Left kidney (tissue), 2 donors: ENCODE results near the gene SLC12A7. TPM values are rescaled to one million over a fixed set of nuclear protein-coding genes. Genes with fewer than 3 reads are reported as not detected.
"Not testable (repeated sequence)": the region's sequence is repeated elsewhere in the genome, so short reads cannot be mapped to it uniquely, and the experiment has no call there.

Source experiments
- DNase-seq: peaks from one replicate; pipeline ENCODE4 v3.0.0-alpha.2; 2013
- polyA plus RNA-seq: library from polyadenylated mRNA; unstranded; fragments of 120-200 nt; gene quantifications from one replicate; pipeline ENCODE4 v1.2.1, GENCODE V29; 2013; ENCODE audit not compliant: insufficient read length

Gene SLC12A7
- polyA plus RNA-seq, 1 donor = 38.3 TPM

DNA sequence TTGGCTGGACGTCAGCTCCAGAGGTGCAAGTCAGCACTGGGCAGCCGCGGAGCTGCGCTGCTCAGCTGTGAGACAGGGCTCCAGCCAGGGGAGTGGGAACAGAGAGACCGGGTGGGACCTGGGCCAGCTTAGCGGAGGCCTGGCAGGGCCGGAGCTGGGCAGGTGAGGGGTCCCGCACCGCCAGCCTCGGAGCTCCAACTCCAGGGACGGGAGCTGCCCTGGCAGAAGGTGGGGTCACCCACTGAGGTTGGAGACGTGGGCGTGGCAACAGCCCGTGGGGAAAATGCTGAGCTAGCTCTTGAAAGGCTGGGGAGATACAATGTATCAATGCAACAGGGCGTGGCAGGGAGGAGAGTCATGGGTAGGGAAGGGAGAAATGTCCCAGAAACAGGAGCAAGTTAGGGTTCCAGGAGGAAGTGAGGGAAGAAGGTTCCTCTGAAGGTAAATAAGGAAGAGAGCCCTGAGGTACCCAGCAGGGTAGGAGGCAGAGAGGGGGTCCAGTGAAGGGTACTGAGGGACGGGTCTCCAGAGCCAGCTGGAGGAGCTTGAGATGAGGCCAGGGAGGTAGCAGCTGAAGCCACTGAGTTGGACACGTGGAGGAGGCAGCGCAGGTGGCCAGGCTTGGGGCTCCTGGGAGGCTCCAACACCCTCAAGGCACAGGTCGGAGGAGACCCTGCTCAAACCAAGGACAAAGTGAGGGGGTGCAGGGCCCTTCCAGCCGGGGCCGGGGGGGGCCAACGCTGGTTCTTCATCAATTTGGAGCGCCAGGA, 104.0 kb downstream of the SLC12A7 start:
- DNase-seq = no peak

DNA sequence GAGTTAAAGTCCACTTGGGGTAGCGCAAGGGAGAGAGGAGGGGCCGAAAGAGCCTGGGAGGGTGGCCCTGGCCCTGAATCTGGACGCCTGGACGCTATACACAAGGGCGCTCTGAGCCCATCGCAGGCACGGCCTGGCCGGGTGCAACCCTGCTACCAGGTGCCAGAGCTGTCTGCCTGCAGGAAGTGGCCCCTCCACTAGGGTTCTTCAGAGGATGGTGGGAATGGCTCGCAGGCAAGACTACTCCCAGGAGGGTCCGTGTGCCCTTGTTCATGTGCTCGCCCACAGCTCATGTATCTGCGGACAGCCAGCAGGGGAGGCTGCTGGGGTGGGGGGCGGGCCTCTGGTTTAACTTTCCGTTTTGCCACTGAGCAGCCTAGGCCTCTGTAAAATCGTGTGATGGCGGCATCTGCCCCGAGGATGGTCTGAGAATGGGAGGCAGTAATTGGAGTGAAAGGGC, 104.6 kb downstream of the SLC12A7 start:
- no peak for DNase-seq

DNA sequence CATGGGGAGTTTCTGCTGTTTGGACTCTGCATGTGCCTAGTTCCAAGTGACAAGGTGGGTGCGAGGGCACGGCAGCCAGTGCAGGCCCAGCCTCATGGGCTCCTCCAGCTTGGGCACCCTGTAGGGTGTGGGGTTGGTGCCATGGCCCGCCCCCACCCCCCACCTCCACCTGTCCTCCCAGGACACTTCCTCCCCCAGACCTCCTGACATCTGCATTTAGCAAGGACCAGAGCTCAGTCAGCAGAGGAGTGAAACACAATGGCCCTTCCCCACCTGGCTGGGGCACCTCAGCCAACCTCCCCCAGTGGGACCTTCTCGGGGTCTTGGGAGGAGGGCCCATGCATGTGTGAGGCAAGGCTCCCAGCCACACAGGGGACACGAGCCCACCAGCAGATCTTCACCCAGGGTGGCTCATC, 105.2 kb downstream of the SLC12A7 start:
- no peak for DNase-seq

DNA sequence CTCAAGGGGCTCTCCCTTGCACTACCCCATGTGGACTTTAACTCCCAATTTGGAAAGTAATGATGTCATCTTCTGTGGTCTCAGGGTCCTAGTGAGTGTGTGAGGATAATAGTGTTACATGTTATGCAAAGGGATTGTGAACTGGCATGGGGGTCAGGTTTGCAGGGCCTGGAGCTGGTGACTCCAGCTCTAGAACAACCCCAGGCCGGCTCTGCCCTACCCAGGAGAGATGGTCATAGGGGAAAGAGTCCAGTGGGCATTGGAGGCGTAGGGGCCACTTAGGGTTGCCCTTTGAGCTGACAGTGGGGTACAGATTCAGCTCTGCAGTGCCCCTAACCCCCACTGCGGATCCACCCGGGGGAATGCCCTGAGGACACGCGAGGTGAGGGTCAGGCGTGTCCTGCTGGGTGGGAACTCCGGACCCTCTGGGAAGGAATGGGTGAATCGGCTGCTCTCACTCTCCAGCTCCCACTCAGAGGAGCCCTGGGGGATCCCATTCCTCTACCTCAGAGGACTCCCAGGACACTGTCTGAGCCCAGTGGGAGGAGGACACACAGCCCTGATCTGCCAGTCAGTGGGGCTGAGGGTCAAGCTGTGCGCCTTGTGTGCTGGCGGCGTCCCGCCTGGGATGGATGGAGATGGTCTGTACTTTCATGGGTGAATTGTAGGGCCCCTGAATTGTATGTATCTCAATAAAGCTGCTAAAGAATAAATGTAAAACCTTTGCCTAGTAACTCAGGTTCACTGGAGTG, 105.8 kb downstream of the SLC12A7 start:
- no peak for DNase-seq

DNA sequence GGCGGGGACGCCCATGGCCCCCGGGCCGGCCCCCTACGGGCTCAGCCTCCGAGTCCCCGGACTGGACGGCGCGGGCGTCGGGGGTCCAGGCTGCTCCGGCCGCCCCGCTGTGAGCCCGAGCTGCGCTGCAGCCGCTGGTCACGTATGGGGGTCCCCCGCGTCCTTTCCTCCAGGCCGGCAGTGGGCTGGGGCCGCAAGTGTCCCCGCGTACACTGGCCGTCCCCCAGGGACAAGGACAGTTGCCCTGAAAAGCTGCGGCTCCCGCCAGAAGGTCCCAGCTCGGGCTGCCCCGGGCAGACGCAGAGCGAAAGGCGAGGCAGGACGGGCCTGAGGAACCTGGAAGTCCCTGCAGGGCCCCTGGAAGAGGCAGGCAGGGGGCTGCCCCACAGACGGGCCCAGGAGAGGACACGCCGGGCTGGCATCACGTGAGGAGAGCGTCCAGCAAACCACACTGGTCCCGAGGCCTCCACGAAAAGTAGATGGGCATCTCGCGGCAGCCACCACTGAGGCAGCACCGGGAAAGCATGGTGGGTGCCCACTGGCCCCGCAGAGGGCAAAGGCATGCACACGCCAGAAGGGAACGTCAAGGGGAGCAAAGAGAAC, 106.5 kb downstream of the SLC12A7 start:
- no peak for DNase-seq

DNA sequence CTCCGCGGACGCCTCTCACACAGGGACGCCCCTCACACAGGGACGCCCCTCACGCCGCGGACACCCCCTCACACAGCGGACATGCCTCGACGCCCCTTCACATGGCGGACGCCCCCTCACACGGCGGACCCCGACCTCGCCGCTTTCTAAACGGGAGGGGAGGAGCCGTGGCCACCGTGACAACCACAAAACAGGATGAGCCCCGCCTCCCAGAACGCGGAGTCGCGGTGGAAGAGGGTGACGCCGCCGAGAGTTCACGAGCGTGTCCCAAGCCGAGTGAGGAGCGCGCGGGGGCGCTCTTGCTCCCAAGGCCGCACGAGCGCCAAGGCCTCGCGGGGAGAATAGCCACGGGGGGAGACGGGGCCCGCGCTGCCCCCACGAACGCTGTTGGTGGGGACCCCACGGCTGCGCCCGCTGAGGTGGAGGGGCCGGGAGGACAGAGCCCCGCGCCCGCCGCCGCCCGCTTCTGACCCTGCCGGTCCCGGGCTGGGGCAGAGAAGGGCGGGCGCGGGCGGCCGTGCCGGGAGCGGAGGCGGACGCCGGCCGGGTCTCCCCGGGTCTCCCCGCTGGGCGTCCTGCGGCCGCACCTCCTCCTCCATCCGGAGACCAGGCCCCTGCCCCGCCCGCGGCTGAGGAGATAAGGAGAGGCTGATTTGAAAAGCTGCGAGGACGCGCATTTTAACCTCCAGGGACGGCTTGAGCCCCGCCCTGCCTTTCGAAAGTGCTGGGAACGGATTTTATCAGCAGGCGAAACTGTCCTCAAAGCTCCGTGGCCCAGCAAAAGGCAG, 107.2 kb downstream of the SLC12A7 start:
- peak; percentile 71 for DNase-seq

DNA sequence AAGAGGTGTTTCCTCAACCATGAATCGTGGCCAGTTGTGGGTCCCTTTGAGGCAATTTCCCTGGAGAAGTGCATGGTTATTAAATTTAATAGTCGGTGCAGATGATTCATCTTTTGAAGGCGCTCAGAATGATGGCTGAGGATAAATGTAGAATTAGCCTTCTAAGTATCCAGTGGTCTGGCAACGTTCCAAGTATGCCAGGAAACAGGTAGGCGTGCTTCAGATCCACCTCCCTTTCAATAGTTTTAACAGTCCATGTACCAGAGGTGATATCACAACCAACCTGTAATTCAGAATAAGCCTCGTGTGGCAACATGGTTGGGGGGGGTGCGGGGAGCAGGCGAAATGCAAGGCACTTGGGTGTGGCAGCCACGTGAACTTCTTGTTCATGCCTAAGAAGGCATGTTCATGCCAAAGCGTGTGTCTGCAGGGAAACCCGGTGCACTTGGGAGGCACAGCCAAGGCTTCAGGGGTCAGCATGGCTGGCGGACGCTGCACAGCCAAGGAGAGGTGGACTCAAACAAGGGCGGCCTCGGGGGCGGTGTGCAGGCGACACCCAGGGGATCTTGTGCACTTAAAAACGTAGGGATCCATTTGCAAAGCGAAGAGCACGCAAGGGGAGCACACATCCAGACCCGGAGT, 108.4 kb downstream of the SLC12A7 start:
- DNase-seq = no peak

DNA sequence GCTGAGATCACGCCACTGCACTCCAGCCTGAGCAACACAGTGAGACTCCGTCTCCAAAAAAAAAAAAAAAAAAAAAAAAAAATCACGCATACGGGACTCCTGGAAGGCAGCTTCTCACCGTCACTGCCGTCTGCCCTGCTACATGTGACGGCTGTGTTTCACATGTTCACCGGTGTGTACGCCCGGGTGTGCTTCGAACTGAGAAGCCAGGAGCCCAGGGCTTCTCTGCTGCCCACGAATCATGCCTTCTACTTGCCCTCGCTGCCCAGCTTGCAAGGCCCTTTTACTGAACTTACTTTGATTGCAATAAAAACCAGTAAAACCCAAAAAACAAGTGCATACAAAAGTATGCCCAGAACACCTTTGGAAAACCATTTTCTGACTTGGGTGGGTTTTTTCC, 109.0 kb downstream of the SLC12A7 start:
- DNase-seq = no peak

DNA sequence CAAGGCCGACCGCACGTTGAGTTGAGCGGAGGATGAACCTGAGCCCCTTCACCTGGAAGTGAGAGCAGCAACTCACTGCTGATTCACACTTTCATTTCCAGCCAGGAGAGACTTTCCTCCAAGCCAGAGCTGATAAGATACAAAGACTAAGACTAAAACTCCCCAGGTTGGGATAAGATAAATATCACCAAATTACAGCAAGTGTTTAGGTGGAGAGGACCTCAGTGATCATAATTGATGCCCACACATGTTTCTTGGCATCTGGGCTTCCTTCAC, 109.7 kb downstream of the SLC12A7 start:
- no peak for DNase-seq

DNA sequence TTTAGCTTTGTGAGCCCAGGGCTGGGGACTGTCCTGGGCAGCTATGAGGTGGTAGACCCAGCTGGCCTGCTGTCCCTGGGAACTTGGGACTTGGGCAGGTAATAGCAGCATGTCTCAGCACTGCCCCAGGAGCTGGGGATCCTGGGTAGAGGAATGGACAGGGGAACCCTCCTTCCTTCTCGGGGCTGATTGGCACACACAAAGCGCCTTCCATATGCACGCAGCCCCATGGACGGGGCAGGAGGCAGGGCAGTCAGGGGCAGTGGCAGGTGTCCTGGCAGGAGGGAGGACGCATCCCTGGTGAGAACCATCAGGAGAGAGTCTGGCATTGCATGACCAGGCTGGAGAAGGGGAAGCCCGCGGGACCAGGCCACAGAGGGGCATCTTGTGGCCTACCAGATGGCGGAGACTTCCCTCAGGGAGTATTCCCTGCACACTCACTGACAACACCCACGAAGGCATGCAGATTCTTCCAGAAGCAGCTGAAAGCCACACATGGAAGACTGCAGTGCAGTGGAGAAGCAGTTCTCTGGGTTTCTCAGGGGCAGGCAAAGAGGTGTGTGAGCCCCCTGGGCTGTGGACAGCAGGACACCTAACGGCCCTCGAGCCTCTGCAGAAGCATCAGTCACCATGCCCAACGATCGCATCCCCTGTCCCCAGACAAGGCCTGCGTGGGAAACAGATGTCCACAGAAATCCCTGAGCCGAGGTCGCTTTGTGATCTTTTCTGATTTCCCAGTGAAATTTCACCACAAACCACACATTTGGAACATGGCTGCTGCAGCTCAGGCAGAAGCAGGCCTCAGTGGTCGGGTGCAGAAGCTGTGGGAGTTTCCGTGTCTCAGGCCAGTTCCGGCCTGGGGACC, 110.2 kb downstream of the SLC12A7 start:
- no peak for DNase-seq

DNA sequence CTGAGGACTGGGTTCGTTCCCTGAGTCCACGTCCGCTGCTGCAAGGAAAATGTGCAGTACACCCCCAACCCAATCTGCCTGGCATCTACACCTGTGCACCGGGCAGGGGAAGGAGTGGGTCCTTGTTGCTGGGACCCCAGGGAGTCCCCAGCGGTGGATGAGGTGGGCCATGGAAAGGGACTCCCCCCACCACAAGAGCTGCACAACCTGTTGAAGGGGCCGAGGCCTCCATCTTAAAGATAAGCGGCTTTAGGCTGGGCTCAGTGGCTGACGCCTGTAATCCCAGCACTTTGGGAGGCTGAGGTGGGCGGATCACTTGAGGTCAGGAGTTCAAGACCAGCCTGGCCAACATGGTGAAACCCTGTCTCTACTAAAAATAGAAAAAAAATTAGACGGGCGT, 111.0 kb downstream of the SLC12A7 start:
- not testable (repeated sequence) for DNase-seq

Other genes starting within 250 kb of the SLC12A7 start
- 47.5 TPM for gene BRD9, start 219.3 kb downstream of the SLC12A7 start, polyA plus RNA-seq
- 14.5 TPM for gene TRIP13, start 219.2 kb downstream of the SLC12A7 start, polyA plus RNA-seq
- gene NKD2, start 103.3 kb downstream of the SLC12A7 start, polyA plus RNA-seq = 15.6 TPM
- 67.4 TPM for gene SLC6A19, start 89.5 kb upstream of the SLC12A7 start, polyA plus RNA-seq
- 0.53 TPM for gene SLC6A18, start 113.3 kb upstream of the SLC12A7 start, polyA plus RNA-seq
- 0.33 TPM for gene TERT, start 183.0 kb upstream of the SLC12A7 start, polyA plus RNA-seq
- gene CLPTM1L, start 233.0 kb upstream of the SLC12A7 start, polyA plus RNA-seq = 140 TPM